ENCODE results near the gene ZNF543. TPM values are rescaled to one million over a fixed set of nuclear protein-coding genes. Genes with fewer than 3 reads are reported as not detected.

ZNF543 gene
- total and polyA plus RNA-seq, 2 of the 13 experiments (the other 11 are each of a cell fraction or from before 2014, with no cell fraction given), result 2.1 to 8.9 TPM

DNA sequence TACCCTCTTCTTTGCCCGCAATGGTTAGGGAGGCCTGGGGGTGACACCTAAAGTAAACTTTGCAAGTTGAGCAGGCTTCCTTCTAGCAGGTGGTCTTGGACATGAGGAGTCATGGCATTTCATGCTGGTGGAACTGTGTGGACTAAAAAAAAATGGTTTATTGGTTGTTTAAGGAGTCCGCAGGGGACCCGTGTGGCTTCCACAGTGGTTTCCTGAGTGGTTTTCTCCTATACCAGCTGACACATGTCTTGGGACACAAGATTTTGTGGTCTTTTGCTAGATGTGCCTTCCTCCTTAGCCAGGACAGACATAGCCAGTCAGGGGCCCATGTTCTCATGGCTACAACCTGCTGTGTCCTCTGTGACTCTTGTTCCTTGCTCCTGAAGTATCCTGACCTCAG lies 1.5 kb downstream of the ZNF543 start:
- ATAC-seq, result no peak
- Histone ChIP-seq H3K36me3 (replicated peaks in 1 of 2; ENCODE audit: control insufficient read depth in 1 of 2, insufficient read depth in 2 of 2, low read length in 2 of 2) (peaks cover 14 to 30% of the 10 kb centered on the region in 2 experiments), H3K27me3 (ENCODE audit: control insufficient read depth in 1 of 2, insufficient read depth in 2 of 2, low read length in 2 of 2) (0 out of 5 replicates have a peak, but pooled peaks cover 0 to 1% of the 10 kb centered on the region in 2 experiments), H3K79me2 (ENCODE audit: insufficient read depth, low read length) (peaks cover 28% of the 10 kb centered on the region), H3K4me1 (ENCODE audit: insufficient read depth, low read length) (peaks cover 25% of the 10 kb centered on the region), H2AFZ (ENCODE audit: low read length) (no peak overlapping the region), H3K27ac (ENCODE audit: extremely low read length, insufficient read depth, low read length) (no peak overlapping the region), H3K4me3 (replicated peaks in 1 of 3; ENCODE audit: insufficient read depth in 1 of 3, low read depth in 2 of 3, low read length in 3 of 3) (peak overlapping the region; percentile 84 to 91 (median 88); a peak in 5 of 6 replicates), H3K4me2 (ENCODE audit: low read depth, low read length) (peak overlapping the region; percentile 79), H3K9me3 (ENCODE audit: low read length) (no peaks in the 10 kb centered on the region), H4K20me1 (ENCODE audit: insufficient read depth, low read length) (no peaks in the 10 kb centered on the region), H3K9ac (ENCODE audit: insufficient read depth, low read depth, low read length) (peak overlapping the region; percentile 93; the same call in 1 of the 2 replicates)
- no TSS peak for BruUV-seq (replicated peaks)
- TF ChIP-seq PRPF4 (IDR thresholded peaks at IDR 0.05; ENCODE audit: low read depth, low read length, poor library complexity, severe bottlenecking), result no peak
- TF ChIP-seq, protein P1, sequence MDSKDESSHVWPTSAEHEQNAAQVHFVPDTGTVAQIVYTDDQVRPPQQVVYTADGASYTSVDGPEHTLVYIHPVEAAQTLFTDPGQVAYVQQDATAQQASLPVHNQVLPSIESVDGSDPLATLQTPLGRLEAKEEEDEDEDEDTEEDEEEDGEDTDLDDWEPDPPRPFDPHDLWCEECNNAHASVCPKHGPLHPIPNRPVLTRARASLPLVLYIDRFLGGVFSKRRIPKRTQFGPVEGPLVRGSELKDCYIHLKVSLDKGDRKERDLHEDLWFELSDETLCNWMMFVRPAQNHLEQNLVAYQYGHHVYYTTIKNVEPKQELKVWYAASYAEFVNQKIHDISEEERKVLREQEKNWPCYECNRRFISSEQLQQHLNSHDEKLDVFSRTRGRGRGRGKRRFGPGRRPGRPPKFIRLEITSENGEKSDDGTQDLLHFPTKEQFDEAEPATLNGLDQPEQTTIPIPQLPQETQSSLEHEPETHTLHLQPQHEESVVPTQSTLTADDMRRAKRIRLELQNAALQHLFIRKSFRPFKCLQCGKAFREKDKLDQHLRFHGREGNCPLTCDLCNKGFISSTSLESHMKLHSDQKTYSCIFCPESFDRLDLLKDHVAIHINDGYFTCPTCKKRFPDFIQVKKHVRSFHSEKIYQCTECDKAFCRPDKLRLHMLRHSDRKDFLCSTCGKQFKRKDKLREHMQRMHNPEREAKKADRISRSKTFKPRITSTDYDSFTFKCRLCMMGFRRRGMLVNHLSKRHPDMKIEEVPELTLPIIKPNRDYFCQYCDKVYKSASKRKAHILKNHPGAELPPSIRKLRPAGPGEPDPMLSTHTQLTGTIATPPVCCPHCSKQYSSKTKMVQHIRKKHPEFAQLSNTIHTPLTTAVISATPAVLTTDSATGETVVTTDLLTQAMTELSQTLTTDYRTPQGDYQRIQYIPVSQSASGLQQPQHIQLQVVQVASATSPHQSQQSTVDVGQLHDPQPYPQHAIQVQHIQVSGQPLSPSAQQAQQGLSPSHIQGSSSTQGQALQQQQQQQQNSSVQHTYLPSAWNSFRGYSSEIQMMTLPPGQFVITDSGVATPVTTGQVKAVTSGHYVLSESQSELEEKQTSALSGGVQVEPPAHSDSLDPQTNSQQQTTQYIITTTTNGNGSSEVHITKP (CRISPR knock-in tag; IDR thresholded peaks at IDR 0.05; ENCODE audit: low read depth), result no peak
- no peak for TF ChIP-seq PHF21A (CRISPR knock-in tag; IDR thresholded peaks at IDR 0.05)
- no peak for TF ChIP-seq CAMTA2 (CRISPR knock-in tag; IDR thresholded peaks at IDR 0.05; ENCODE audit: borderline replicate concordance)
- TF ChIP-seq, protein P2, sequence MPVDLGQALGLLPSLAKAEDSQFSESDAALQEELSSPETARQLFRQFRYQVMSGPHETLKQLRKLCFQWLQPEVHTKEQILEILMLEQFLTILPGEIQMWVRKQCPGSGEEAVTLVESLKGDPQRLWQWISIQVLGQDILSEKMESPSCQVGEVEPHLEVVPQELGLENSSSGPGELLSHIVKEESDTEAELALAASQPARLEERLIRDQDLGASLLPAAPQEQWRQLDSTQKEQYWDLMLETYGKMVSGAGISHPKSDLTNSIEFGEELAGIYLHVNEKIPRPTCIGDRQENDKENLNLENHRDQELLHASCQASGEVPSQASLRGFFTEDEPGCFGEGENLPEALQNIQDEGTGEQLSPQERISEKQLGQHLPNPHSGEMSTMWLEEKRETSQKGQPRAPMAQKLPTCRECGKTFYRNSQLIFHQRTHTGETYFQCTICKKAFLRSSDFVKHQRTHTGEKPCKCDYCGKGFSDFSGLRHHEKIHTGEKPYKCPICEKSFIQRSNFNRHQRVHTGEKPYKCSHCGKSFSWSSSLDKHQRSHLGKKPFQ (CRISPR knock-in tag; IDR thresholded peaks at IDR 0.05; ENCODE audit: insufficient replicate concordance), result no peak
- no peak for TF ChIP-seq ZNF879 (CRISPR knock-in tag; IDR thresholded peaks at IDR 0.05)
- TF ChIP-seq ZNF354B (CRISPR knock-in tag; IDR thresholded peaks at IDR 0.05), result no peak
- TF ChIP-seq ZFP1 (CRISPR knock-in tag; IDR thresholded peaks at IDR 0.05), result no peak
- TF ChIP-seq, protein P3, sequence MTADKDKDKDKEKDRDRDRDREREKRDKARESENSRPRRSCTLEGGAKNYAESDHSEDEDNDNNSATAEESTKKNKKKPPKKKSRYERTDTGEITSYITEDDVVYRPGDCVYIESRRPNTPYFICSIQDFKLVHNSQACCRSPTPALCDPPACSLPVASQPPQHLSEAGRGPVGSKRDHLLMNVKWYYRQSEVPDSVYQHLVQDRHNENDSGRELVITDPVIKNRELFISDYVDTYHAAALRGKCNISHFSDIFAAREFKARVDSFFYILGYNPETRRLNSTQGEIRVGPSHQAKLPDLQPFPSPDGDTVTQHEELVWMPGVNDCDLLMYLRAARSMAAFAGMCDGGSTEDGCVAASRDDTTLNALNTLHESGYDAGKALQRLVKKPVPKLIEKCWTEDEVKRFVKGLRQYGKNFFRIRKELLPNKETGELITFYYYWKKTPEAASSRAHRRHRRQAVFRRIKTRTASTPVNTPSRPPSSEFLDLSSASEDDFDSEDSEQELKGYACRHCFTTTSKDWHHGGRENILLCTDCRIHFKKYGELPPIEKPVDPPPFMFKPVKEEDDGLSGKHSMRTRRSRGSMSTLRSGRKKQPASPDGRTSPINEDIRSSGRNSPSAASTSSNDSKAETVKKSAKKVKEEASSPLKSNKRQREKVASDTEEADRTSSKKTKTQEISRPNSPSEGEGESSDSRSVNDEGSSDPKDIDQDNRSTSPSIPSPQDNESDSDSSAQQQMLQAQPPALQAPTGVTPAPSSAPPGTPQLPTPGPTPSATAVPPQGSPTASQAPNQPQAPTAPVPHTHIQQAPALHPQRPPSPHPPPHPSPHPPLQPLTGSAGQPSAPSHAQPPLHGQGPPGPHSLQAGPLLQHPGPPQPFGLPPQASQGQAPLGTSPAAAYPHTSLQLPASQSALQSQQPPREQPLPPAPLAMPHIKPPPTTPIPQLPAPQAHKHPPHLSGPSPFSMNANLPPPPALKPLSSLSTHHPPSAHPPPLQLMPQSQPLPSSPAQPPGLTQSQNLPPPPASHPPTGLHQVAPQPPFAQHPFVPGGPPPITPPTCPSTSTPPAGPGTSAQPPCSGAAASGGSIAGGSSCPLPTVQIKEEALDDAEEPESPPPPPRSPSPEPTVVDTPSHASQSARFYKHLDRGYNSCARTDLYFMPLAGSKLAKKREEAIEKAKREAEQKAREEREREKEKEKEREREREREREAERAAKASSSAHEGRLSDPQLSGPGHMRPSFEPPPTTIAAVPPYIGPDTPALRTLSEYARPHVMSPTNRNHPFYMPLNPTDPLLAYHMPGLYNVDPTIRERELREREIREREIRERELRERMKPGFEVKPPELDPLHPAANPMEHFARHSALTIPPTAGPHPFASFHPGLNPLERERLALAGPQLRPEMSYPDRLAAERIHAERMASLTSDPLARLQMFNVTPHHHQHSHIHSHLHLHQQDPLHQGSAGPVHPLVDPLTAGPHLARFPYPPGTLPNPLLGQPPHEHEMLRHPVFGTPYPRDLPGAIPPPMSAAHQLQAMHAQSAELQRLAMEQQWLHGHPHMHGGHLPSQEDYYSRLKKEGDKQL (CRISPR knock-in tag; IDR thresholded peaks at IDR 0.05; ENCODE audit: low read depth), result no peak
- TF ChIP-seq GFI1 (CRISPR knock-in tag; IDR thresholded peaks at IDR 0.05; ENCODE audit: borderline replicate concordance), result no peak
- intact Hi-C loops (cut with micrococcal nuclease; ENCODE audit: unreplicated experiment), result loop anchor here (5.0 kb wide), 1 partner anchor 41 kb away; the partner anchor contains the start of genes TRAPPC2B and ZNF547
- in situ Hi-C loops (cut with HindIII; ENCODE audit: extremely low pct_ligation_motif_present, low pct_unique_long_range_greater_than_20kb), result no loop called here
- ChIA-PET CTCF (ENCODE audit: low intra/inter-chr PET ratio, low total read pairs) (no interaction called here), POLR2A (interaction anchor here (0.7 kb wide), 1 partner anchor 29 kb away, joined by 3 read pairs; the partner anchor contains the start of gene ZNF304)
- FAIRE-seq, result no peak
- DNase-seq (ENCODE audit: low spot score), result no peak
- WGBS (ENCODE audit: low lambda C conversion rate), result 84% methylated on average over 3 of the region's 3 CpGs
